ENCODE data around the gene TSPAN15.

The TSPAN15 gene

GRCh38 chr10:69418052-69418752 is 33.1 kb upstream of the TSPAN15 start:
- peak in 1 of 2 experiments; percentile 7 for DNase-seq

- no peak for DNase-seq
Measured at GRCh38 chr10:69419096-69419743, 32.0 kb upstream of the TSPAN15 start.

DNA sequence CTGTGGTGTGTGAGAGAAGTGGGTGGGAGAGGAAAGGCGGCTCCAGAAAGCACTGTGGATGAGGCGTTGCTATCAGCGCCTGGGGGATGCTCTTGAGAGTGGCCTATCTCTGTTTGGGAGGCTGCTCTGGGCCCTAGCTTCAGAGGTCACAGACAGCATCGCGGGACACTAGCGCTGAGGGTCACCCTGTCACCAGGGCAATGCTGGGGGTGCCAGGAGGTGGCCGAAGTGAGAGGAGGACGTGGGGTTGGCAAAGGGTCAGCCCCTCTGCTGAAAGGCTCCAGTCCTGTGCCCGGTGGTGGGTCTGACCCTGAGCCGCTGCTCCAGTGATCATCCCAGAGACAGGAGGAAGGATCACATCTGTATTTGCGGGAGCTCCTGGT is 31.5 kb upstream of the TSPAN15 start:
- DNase-seq, result no peak

GRCh38 chr10:69421611-69422308 is 29.5 kb upstream of the TSPAN15 start:
- no peak for DNase-seq

- no peak for DNase-seq
Measured at GRCh38 chr10:69422676-69423075, 28.6 kb upstream of the TSPAN15 start.

DNA sequence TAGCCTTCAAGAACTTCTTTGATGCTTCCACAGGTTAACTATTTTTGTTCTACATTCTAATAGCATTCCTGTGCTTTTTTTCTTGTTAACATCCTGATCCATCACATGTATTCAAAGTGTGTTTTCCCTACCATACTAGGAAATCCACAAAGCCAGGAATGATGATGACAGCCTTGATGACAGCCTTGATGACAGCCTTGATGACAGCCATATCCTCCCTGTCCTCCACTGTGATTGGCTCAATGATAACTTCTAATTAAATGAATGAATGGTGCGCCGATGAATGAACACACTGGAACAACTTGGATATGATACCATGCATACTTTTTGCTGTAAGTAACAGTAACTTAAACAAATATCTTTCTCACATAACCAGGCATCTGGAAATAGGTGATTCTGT is 26.2 kb upstream of the TSPAN15 start:
- no peak for DNase-seq

DNA sequence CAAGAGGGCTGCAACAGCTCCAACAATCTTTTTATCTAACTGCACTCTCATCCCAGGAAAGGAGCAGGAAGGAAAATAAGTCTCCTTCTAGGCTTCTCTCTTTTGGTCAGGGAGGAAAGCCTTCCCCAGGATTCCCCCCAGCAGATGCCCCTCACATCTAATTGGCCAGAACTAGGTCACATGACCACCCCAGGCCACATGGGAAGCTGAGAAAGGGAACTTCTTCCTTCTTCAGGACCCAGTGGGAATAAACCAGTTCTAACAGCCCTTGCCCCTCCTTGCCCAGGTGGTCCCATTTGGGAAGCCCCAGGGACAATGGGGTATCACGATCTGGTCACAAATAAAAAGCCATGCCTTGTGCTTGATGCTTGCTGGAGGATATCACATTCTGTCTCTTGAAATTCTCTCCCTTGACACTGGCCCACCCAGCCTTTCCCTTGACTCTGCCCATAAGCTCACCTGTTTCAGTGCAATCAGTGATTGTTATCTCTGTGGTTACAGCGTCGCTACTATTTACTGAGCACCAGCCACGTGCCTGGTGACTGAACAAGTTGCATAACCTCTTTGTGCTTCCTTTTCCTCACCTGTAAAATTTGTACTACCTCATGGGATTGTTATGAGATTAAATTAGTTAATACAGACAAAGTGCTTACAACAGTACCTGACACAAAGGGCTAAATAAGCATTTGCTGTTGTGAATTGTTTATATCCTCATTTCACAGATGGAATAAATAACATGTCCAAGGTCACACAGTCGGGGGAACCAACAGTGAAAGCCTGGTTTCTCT is 25.6 kb upstream of the TSPAN15 start:
- no peak for DNase-seq

- no peak for DNase-seq
Measured at GRCh38 chr10:69426376-69426727, 24.9 kb upstream of the TSPAN15 start.

GRCh38 chr10:69428165-69428564 is 23.1 kb upstream of the TSPAN15 start:
- no peak for DNase-seq

- DNase-seq, result no peak
Measured at GRCh38 chr10:69434169-69434568, 17.1 kb upstream of the TSPAN15 start.

GRCh38 chr10:69434926-69435325 is 16.3 kb upstream of the TSPAN15 start:
- no peak for DNase-seq

- no peak for DNase-seq
Measured at GRCh38 chr10:69435966-69436520, 15.2 kb upstream of the TSPAN15 start.

GRCh38 chr10:69437321-69438259 is 13.7 kb upstream of the TSPAN15 start:
- no peak for DNase-seq

GRCh38 chr10:69438536-69439349 is 12.5 kb upstream of the TSPAN15 start:
- peak; percentile 49 to 59 for DNase-seq

GRCh38 chr10:69439350-69439739 is 11.9 kb upstream of the TSPAN15 start:
- peak; percentile 60 to 93 for DNase-seq

DNA sequence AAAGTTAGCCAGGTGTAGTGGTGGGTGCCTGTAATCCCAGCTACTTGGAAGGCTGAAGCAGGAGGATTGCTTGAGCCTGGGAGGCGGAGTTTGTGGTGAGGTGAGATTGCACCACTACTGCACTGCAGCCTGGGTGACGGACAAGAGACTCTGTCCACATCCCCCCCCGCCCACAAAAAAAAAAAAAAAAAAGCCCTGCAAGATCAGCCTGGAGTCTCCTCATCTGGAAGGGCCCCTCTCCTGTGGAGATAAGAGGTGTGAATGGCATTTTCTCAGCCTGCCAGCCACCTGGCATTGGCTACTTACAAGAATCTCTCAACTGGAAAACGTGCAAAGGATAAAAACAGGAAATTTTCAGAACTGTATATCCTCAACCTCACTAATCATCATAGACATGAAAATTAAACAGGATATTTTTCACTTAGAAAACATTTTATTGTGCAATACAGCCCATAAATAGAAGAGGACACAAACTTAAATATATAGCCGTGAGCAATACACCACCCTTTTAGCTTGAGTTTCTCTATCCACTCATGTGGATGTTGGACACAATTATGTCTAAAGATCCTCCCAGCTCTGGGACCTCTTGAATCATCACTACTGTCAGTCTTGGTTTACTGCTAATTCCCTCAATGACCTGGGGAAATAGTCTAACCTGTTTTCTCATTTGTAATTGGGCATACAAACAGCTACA is 11.3 kb upstream of the TSPAN15 start:
- DNase-seq, result no peak

- DNase-seq, result no peak
Measured at GRCh38 chr10:69443354-69443753, 7.9 kb upstream of the TSPAN15 start.

- no peak for DNase-seq
Measured at GRCh38 chr10:69445041-69445440, 6.2 kb upstream of the TSPAN15 start.

- DNase-seq, result no peak
Measured at GRCh38 chr10:69446229-69446628, 5.0 kb upstream of the TSPAN15 start.

DNA sequence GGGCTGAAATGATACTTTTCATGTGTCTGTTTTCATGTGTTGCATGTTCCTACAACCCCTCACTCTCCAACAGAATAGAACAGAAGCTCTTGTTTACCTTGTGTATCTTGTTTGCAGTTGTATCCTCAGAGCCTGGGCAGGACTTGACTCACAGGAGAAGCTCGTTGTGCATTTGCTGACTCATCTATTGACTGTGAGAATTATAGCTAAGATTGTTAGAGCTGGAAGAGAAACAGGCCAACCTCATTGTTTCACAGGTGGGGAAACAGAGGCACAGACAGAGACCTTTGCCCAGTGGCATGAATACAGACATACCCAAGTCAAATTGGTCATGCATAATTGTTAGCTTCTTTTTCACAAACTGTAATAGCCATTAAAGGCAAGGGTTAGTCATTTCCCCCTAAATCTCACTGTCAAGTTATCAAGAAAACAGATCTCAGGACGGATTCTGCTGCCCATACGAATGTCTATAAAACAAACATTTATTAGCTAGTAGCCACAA is 4.6 kb upstream of the TSPAN15 start:
- DNase-seq, result no peak
